ENCODE data around the gene PLPPR1.

PLPPR1 gene

DNA sequence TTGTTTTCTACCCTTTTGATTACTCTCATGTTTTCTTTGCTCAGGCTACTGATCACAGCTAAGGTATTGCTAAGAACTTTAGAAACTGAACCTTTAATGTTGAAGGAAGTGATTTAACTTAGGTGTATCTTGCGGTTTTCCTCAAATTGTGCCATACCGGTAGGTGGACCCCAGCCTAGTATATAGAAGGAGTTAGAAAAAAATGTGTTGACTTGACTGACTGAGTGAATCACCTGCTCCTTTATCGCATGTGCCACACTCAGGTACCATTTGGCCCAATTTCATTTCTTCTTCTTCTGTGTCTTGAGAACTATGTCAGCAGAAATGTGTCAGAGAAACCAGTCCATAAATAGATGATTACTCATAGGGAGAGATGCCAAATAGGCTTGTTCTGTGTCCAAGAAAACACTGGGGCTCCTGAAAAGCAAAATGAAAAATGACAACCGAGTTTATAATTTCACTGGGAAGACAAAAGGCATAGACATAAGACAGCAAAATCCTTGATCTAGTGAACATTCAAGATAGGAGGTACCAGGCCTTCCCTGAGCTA lies 19.4 kb downstream of the PLPPR1 start:
- H3K27ac ChIP-seq: no peak overlapping the region
- H3K9ac ChIP-seq: no peak overlapping the region
- no peak for TF ChIP-seq Cebpa-rat (IDR thresholded peaks at IDR 0.05)
- no peak overlapping the region for H3K4me2 ChIP-seq
- no peak overlapping the region for H3K4me3 ChIP-seq
- no peaks in the 10 kb centered on the region for H3K9me3 ChIP-seq
- H4K20me1 ChIP-seq: no peaks in the 10 kb centered on the region
- no peaks in the 10 kb centered on the region for H3K27me3 ChIP-seq
- H3K36me3 ChIP-seq: no peaks in the 10 kb centered on the region
- no peaks in the 10 kb centered on the region for H3K4me1 ChIP-seq

DNA sequence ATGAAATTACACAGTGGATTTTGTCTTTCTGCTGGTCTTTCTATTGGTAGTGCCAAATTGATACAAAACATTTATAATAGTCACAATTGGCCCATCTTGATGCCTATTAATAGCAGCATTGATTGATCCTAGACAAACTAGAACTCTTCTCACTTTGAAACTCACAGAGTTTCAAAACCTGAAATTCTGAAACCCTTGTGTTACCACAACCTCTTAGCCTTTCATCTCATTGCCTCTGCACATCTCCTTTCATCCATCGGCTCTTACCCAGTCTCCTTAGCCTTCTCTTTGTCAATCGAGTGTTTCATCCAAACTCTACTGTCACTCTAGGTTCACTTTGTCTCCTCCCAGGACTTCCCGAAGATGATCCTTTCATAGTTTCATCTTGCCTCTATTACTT lies 22.1 kb downstream of the PLPPR1 start:
- Histone ChIP-seq H3K9ac (no peak overlapping the region), H3K4me2 (no peak overlapping the region), H3K4me3 (no peak overlapping the region), H3K9me3 (no peaks in the 10 kb centered on the region), H3K27me3 (no peaks in the 10 kb centered on the region), H4K20me1 (no peaks in the 10 kb centered on the region), H3K27ac (no peak overlapping the region), H3K36me3 (no peaks in the 10 kb centered on the region), H3K4me1 (no peaks in the 10 kb centered on the region)
- TF ChIP-seq Cebpa-rat (IDR thresholded peaks at IDR 0.05): no peak

DNA sequence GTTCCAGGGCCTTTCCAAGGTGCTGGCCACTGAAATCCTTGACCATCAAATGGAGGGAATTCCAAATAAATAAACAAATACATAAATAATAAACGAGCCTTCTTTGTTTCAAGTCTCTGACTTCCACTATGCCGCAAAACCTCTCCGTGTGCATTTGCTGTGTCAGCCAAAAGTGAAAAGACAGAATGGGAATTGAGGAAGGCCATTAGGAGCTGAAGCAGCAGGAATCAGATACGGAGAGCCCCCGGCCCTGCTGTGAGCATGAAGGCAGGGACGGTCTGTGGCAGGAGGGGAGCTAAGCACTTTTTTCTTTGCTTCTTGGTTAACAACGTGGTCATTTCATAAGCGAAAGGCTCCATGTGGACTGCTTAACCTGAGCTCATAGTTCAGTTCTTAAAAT lies 26.1 kb downstream of the PLPPR1 start:
- no peak for TF ChIP-seq Cebpa-rat (IDR thresholded peaks at IDR 0.05)
- no peaks in the 10 kb centered on the region for H3K9me3 ChIP-seq

DNA sequence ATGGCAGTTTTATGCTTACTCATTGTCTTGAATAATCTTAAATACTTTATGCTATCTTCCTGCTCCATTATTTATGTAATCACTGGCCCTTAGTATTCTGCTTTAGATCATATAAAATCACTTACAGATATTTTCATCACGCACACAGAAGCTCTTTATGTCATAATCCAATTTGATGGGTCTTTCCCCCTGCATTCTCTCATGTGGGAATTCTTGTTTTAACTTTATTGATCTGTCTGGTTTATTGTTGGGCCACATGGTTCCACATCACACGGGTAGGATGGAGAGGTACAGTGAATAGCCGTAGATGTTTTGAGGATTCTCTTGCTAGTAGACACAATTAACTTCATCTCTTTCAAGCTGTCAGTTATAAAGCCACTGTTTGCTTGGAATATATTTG lies 27.0 kb downstream of the PLPPR1 start:
- Histone ChIP-seq H3K27me3 (no peaks in the 10 kb centered on the region), H3K27ac (no peak overlapping the region), H3K4me2 (no peak overlapping the region), H3K9me3 (no peaks in the 10 kb centered on the region), H4K20me1 (no peaks in the 10 kb centered on the region), H3K4me1 (no peaks in the 10 kb centered on the region), H3K9ac (no peak overlapping the region), H3K4me3 (no peak overlapping the region), H3K36me3 (no peaks in the 10 kb centered on the region)
- TF ChIP-seq Cebpa-rat (IDR thresholded peaks at IDR 0.05): no peak

More for the DNA sequence above, 26.1 kb downstream of the PLPPR1 start:
- Histone ChIP-seq H3K4me1 (no peaks in the 10 kb centered on the region), H3K27me3 (no peaks in the 10 kb centered on the region), H3K9ac (no peak overlapping the region), H3K27ac (no peak overlapping the region), H3K36me3 (no peaks in the 10 kb centered on the region), H3K4me2 (no peak overlapping the region), H3K4me3 (no peak overlapping the region), H4K20me1 (no peaks in the 10 kb centered on the region)

DNA sequence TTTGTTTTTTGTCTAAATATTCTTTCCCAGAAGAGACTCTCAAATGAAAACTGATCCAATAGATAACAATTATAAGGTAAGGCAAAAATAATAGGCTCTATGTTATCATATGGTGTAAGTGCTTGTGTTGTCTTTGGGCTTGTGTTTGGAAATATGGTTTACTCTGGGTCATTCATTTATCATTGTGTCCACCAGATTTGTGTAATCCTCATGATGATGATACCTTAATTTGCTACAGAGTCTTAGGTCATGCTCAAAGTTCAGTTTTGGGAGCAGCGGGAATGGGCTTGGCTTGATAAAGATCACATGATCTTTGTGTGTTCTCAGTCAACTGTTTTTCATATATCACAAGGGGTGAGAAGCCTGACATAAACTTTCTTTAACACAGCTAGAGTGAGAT lies 34.2 kb downstream of the PLPPR1 start:
- TF ChIP-seq Cebpa-rat (IDR thresholded peaks at IDR 0.05): no peak
- no peak overlapping the region for H3K9ac ChIP-seq
- no peak overlapping the region for H3K27ac ChIP-seq
- H3K4me2 ChIP-seq: no peak overlapping the region
- H3K27me3 ChIP-seq: no peaks in the 10 kb centered on the region
- no peak overlapping the region for H3K4me3 ChIP-seq
- no peaks in the 10 kb centered on the region for H3K36me3 ChIP-seq
- H3K9me3 ChIP-seq: no peaks in the 10 kb centered on the region
- no peaks in the 10 kb centered on the region for H4K20me1 ChIP-seq
- H3K4me1 ChIP-seq: no peaks in the 10 kb centered on the region

DNA sequence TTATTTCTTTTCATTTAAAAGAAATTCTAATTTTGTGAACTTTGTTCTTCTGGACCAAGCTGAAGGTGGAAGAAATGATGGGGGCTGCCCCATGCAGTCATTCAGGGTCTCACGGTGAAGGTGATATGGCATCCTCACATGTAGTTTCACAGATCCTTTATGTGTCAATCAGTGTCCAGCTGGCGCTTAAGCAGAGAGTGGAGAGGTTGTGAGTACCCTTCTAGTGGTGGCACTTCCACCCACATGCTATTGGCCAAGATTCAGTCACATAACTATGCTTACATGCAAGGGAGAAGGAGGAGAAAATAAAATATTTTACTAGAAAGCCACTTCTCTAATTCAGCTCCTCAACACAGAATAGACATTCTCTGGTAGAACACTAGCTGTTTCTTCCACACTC lies 34.7 kb downstream of the PLPPR1 start:
- no peaks in the 10 kb centered on the region for H3K4me1 ChIP-seq
- H3K4me3 ChIP-seq: no peak overlapping the region
- no peaks in the 10 kb centered on the region for H3K27me3 ChIP-seq
- no peak overlapping the region for H3K4me2 ChIP-seq
- no peak for TF ChIP-seq Cebpa-rat (IDR thresholded peaks at IDR 0.05)
- H4K20me1 ChIP-seq: no peaks in the 10 kb centered on the region
- no peak overlapping the region for H3K9ac ChIP-seq
- H3K36me3 ChIP-seq: no peaks in the 10 kb centered on the region
- no peaks in the 10 kb centered on the region for H3K9me3 ChIP-seq
- no peak overlapping the region for H3K27ac ChIP-seq

DNA sequence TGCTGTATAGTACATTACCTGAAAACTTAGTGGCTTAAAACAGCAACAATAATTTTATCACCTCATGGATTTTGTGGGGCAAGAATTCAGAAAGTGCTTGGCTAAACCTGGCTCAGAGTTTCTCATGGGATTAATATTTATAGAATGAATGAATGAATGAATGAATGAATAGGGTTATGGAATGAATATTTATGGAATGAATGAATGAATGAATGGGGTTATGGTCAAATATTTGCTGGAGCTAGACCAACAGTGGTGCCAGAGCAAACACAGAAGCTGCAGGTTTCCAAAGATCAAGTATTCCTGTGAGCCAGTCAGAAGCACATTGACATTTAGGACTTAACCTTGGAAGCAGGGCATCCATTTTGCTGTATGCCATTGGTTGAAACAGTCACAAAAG lies 35.7 kb downstream of the PLPPR1 start:
- Histone ChIP-seq H3K27ac (no peak overlapping the region), H3K4me2 (no peak overlapping the region)

DNA sequence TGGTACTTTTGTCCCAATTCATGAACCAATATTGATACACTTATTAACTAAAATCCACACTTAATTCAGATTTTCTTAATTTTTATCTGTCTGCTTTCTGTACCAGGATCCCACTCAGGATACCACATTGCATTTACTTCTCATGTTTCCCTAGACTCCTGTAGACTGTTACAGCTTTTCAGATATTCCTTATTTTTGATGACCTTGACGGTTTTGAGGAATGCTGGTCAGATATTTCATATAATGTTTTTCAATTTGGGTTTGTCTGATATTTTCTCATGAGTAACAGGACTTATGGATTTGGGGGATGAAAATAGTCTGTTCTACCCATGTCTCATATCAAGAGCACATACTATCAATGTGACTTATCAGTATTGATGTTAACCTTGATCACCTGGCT lies 37.4 kb downstream of the PLPPR1 start:
- Histone ChIP-seq H3K9me3 (no peaks in the 10 kb centered on the region), H3K27me3 (no peaks in the 10 kb centered on the region), H3K9ac (no peak overlapping the region), H3K4me1 (no peaks in the 10 kb centered on the region), H3K4me2 (no peak overlapping the region), H3K36me3 (no peaks in the 10 kb centered on the region), H3K4me3 (no peak overlapping the region), H3K27ac (no peak overlapping the region), H4K20me1 (no peaks in the 10 kb centered on the region)
- TF ChIP-seq Cebpa-rat (IDR thresholded peaks at IDR 0.05): no peak

More for the DNA sequence above, 35.7 kb downstream of the PLPPR1 start:
- no peaks in the 10 kb centered on the region for H3K4me1 ChIP-seq
- no peak overlapping the region for H3K9ac ChIP-seq
- TF ChIP-seq Cebpa-rat (IDR thresholded peaks at IDR 0.05): no peak
- H3K36me3 ChIP-seq: no peaks in the 10 kb centered on the region
- H3K4me3 ChIP-seq: no peak overlapping the region
- H3K9me3 ChIP-seq: no peaks in the 10 kb centered on the region
- H4K20me1 ChIP-seq: no peaks in the 10 kb centered on the region
- no peaks in the 10 kb centered on the region for H3K27me3 ChIP-seq

DNA sequence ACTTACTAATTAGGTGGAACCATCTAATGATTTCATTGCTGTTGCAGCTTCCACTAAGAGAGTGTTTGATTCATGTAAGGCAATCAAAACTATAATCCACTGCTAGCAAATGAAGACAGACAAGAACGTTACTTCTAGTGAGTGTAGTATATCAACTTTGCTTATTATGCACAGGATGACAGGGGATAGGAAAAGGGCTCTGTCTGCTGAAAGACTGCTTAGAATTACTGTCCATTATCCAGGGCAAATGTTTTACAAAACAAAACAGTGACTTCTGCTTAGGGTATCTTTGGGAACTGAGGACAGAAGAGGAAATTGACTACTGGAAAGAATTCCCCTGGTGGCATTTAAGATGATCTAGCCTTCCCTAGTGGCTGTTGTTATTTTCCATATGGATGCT lies 40.2 kb downstream of the PLPPR1 start:
- no peak overlapping the region for H3K9ac ChIP-seq
- no peak overlapping the region for H3K27ac ChIP-seq
- H3K4me1 ChIP-seq: no peaks in the 10 kb centered on the region
- no peaks in the 10 kb centered on the region for H3K36me3 ChIP-seq
- no peak for TF ChIP-seq Cebpa-rat (IDR thresholded peaks at IDR 0.05)
- H3K4me2 ChIP-seq: no peak overlapping the region
- no peaks in the 10 kb centered on the region for H3K27me3 ChIP-seq
- H4K20me1 ChIP-seq: no peaks in the 10 kb centered on the region
- no peaks in the 10 kb centered on the region for H3K9me3 ChIP-seq
- H3K4me3 ChIP-seq: no peak overlapping the region

DNA sequence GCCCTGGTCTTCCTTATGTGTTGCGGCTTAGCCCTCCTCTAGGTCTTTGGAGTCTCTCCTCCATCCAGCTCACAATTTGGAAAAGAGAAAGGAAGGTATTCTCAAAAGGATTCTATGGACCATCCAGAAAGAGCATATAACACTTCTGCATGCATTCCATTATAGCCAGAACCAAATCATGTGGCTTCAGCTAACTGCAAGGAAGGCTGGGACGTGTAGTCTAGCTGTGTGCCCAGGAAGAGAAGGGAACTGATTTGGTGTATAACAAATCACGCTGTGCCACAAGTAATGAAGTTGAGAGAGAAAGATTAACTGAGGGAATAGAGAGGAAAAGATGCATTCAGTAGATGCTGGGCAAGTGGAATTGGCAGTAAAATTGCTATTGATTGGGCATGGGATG lies 43.7 kb downstream of the PLPPR1 start:
- H3K36me3 ChIP-seq: no peaks in the 10 kb centered on the region
- H3K27me3 ChIP-seq: no peaks in the 10 kb centered on the region
- no peaks in the 10 kb centered on the region for H3K4me1 ChIP-seq
- H3K9me3 ChIP-seq: no peaks in the 10 kb centered on the region
- no peak overlapping the region for H3K9ac ChIP-seq
- no peak overlapping the region for H3K27ac ChIP-seq
- TF ChIP-seq Cebpa-rat (IDR thresholded peaks at IDR 0.05): no peak
- H3K4me2 ChIP-seq: no peak overlapping the region
- no peak overlapping the region for H3K4me3 ChIP-seq
- H4K20me1 ChIP-seq: no peaks in the 10 kb centered on the region

DNA sequence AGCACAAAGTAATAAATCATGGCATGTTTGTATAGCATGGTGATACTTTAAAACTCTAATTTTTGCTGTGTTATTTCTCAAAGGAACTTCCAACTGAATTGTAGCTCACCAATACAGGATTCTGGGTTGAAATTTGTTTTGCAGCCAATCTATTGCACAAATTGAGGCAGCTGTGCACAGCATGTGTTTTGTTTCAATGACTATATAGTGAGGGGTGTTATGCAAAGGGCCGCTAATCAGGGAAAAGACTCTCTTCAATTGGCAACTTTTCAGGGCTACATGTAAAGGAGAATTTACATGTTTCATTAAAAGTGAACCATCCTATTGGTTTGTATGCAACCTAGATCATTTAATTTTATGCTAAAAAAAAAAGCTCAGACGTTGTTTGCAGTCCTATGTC lies 44.6 kb downstream of the PLPPR1 start:
- Histone ChIP-seq H3K9me3 (no peaks in the 10 kb centered on the region), H3K36me3 (no peaks in the 10 kb centered on the region), H3K27me3 (no peaks in the 10 kb centered on the region), H3K9ac (no peak overlapping the region), H4K20me1 (no peaks in the 10 kb centered on the region), H3K27ac (no peak overlapping the region), H3K4me2 (no peak overlapping the region), H3K4me1 (no peaks in the 10 kb centered on the region), H3K4me3 (no peak overlapping the region)
- no peak for TF ChIP-seq Cebpa-rat (IDR thresholded peaks at IDR 0.05)
